ENCODE results near the gene STUB1.

STUB1 gene

DNA sequence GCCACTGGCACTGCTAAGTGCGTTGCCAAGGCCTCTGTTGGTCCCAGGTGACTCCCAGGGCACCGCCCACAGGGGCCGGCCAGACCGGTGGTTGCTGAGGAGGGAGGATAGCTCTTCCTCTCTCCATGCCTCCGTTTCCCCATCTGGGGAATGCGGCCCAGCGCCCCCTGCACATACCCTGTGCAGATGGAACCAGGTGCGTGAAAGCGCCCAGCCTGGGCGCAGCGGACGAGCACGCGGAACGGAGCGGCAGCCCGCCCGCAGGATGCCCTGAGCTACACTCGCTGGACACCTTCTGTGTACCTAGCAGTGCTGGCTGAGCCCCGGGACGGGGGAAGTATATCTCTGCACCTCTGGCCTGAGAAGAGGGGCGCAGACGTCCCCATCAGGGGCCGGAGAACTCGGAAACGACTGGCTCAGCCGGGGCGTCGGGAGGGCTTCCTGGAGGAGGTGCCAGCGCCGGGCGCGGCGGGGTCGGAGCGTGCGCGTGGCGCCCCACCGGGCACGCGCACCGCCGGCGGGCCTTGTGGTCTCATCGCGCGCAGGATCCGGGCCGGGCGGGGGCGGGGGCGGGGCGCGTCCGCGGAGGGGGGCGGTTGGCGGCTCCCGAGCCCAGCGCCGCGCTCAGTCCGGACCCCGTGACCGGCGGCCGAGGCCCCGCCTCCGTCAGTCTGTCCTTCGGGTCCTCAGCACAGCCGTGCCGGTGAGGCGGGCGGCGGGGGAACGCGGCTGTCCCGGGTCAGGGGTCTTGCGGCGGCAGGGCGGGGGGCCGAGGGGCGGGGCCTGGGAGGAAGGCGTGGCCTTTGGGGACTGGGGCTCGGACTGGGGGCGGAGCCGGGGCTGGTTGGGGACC is 46.5 kb downstream of the STUB1 start, which contains the start of the genes CCDC78 and HAGHL:
Gene CCDC78, minus strand, starts transcription at position 6 of the 853 bp plus-strand sequence. CDS start 76 bp downstream, outside the sequence.
Gene HAGHL, plus strand, starts transcription at position 669 of the 853 bp plus-strand sequence. CDS start 404 bp downstream, outside the sequence.
- DNase-seq, result peak; percentile 42 to 76

DNA sequence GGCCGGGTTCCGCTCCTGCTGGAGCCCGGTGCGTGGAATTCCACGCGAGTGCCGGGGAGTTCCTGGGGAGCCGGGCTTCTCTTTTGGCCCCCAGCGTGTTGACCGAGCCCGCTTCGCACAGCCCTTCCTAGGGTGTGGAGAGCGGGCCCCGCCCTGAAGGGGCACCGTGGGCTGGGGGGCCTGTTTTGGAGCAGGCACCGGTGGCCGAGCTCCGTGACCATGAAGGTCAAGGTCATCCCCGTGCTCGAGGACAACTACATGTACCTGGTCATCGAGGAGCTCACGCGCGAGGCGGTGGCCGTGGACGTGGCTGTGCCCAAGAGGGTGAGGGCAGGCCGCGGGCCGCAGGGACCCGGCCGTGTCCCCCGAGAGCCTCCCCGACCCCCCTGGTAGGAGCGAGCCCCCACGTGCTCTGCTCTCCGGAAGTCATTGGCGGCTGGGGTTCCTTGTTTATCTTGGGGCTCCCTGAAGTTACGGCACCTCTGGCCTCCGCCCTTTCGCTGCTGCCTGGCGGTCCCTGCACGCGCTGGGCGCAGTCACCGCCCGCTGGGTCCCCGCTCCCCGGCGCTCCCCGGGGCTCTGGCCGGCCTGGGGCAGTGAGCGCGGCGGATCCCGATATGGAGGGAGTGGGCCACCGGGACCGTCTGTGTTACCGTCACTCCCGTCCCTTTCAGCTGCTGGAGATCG is 47.2 kb downstream of the STUB1 start:
- no peak for DNase-seq

DNA sequence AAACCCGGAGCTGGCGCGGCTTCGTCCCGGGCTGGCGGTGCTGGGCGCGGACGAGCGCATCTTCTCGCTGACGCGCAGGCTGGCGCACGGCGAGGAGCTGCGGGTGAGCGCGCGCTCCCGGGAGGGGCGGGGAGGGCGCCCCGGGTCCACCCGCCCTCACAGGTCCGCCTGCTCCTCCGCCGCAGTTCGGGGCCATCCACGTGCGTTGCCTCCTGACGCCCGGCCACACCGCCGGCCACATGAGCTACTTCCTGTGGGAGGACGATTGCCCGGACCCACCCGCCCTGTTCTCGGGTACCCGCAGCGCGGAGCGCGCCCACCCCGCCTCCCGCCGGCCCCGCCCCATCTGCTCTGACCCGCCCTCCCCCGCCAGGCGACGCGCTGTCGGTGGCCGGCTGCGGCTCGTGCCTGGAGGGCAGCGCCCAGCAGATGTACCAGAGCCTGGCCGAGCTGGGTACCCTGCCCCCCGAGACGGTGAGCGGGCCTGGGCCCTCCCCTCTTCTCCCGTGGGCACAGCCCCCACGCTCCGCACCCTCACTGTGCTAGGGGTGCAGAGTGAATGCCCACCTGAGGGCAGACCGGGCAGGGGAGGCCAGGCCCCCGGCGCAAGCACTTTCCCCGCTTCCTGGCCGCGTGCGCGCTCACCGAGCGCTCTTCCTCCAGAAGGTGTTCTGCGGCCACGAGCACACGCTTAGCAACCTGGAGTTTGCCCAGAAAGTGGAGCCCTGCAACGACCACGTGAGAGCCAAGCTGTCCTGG is 48.1 kb downstream of the STUB1 start:
- DNase-seq, result peak; percentile 56 to 78

GRCh38 chr16:728890-729744 is 48.9 kb downstream of the STUB1 start:
- no peak for DNase-seq

DNA sequence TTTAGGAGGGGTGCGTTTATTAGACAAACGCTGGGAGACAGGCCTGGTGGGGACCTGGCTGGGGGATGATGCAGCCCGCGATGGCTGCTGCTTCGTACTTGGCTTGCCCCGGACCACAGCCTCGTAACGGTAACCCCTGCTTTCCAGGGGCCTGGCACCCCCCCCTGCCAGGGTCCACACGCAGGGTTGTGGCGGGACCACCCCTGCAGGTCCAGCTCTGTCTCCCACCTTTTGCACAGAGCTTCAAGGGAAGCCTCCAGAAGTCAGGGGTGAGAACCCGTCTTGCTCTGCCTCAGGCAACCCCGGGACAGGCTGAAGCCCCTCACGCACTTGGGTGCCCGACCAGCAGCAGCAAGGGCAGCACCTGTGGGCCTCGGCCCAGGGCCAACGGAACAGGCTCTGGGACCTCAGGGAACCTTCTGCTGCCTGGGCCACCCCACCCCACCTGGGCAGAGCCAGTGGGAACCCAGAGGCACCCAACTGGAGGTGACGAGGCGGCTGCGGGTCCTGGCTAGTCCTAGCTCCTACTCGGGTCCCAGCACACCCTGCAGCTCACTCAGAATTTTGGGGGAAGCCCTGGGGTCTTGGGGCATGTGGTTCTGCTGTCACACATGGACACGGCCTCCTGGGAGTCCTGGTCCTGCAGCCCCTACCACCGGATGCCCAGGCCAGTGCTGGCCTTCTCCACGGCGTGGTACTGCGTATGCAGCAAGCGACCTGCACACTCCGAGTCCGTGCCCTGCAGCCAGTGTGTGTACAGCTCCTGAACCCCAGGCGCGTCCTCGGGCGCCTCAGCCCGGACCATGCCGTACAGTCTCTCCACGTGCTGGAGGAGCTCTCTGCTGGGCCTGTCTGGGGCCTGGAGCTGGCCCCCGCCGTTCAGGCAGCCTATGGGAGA is 49.8 kb downstream of the STUB1 start:
- DNase-seq, result no peak

- DNase-seq, result no peak
These were observed 50.7 kb downstream of the STUB1 start for GRCh38 chr16:730666-731509.

- no peak for DNase-seq
These were observed 52.1 kb downstream of the STUB1 start for GRCh38 chr16:732332-732731.
